Activated naive CD8-positive, alpha-beta T cell treated with anti-CD3 and anti-CD28 coated beads, Interleukin-2, amount 50 U/mL, for 16 hours (primary cell): ENCODE results near the gene MANSC1.
"Not testable (repeated sequence)": the region's sequence is repeated elsewhere in the genome, so short reads cannot be mapped to it uniquely, and the experiment has no call there.

Source experiments
- DNase-seq: peaks from one replicate; pipeline ENCODE4 v3.0.0-alpha.2; 2020; ENCODE audit warnings: low read depth, low spot score

Gene MANSC1

DNA sequence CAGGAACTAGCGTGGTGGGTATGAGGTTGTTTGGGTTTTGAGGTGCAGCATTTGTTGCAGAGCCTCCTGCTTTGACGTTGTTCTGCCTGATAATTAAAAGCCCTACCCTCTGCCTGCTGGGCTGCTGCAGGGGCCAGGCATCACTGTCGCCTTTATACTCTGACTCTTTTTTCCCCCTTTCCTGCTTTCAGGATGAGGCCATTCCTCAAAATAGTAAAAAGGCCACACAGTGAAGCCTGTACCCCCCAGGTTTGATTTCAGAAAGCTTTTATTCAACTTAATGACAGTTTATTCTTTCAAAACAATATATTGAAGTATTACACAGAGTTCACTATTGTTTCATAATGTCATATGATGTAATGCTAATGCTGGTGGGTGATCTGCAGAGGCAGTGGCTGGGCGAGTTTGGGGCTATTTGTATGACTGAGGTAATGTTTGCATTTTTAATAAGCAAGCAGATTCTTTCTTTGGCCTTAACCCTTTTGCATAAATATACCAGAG lies 15.9 kb upstream of the MANSC1 start:
- DNase-seq = no peak

DNA sequence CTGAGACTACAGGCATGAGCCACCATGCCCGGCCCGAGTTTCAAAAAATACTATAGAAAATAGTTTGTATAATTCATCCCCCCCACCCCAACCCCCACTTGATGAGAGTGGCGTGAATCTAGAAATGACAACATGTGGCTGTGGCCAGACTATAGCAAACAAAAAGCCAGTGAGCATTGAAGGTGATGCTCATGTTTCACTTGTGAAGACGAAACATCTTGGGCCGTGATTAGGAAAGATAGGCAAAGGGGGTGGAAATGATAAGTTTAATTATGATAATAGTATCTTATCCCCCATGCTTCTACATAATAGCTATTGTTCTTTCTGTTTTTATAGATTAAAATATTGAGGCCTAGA lies 15.4 kb upstream of the MANSC1 start:
- DNase-seq = no peak

DNA sequence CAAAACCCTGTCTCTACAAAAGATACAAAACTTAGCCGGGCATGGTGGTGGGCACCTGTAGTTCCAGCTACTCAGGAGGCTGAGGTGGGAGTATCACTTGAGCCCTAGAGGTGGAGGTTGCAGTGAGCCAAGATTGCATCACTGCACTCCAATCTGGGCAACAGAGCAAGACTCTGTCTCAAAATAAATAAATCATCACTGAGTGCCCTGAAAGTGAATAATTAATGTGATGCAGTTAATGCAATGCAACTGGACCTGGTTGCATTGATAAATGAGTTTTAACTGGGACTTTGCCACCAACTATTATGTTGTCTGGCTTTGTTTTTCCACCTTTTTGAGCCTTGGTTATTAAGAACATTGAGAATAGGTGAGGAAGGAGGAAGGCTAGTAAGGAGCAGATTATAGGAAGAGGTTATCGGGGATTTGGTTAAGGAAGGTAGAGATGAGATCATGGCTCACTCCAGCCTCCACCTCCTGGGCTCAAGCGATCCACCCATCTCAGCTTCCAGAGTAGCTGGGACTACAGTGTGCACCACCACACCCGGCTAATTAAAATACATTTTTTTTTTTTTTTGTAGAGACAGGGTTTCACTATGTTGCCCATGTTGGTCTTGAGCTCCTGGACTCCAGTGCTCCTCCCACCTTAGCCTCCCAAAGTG lies 14.9 kb upstream of the MANSC1 start:
- DNase-seq = no peak

DNA sequence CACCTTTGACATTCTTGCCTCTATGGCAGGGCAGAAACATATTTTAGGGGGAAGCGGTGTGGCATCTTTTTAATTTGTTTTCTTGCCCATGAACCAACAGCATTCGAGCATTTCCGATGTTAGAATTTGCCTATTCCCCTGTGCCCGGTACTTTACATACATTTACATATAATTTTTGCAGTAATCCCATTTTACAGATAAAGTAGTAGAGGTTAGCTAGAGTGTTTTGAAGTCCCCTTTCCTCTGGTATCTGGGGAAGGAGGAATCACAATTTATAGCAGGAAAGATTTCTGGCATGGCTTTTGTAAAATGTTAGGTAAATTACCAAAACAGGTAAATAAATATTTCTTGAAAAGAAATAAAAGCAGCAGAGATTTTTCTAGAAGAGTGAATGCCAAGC lies 8.5 kb upstream of the MANSC1 start:
- DNase-seq = no peak

DNA sequence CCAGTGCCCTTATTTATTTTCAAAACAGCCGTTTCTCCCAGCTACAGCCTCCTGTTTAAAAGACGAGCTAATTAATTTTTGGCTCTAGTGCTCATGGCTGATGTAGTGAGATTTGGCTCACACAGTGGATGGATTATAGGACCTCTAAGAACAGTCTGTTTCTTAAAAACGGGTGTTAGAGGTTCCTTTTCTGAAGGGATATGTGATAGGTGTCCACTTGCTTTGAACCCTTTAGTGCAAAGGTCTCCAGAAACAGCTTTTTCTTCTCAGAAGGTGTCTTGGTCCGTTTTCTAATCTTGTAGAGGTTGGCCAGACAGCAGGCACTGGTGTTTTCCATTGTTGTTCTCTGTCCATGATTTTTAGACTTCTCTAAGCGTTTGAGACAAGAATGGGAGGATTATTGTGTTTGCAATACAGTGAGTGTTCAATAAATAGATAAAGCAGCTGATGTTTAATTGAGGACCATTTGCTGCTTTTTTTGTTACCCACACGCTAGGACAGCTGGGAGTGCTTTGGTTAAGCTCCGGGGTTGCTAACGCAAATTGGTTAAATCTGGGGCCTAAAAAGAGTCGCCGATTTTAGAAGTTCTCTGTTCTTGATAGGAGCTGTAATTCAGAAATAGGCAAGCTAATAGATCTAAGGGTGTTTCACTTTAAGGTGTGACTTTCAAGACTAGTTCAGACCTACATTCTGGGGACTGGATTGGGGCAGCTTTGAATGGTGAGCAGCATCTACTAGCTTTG lies 7.8 kb upstream of the MANSC1 start:
- DNase-seq = no peak

DNA sequence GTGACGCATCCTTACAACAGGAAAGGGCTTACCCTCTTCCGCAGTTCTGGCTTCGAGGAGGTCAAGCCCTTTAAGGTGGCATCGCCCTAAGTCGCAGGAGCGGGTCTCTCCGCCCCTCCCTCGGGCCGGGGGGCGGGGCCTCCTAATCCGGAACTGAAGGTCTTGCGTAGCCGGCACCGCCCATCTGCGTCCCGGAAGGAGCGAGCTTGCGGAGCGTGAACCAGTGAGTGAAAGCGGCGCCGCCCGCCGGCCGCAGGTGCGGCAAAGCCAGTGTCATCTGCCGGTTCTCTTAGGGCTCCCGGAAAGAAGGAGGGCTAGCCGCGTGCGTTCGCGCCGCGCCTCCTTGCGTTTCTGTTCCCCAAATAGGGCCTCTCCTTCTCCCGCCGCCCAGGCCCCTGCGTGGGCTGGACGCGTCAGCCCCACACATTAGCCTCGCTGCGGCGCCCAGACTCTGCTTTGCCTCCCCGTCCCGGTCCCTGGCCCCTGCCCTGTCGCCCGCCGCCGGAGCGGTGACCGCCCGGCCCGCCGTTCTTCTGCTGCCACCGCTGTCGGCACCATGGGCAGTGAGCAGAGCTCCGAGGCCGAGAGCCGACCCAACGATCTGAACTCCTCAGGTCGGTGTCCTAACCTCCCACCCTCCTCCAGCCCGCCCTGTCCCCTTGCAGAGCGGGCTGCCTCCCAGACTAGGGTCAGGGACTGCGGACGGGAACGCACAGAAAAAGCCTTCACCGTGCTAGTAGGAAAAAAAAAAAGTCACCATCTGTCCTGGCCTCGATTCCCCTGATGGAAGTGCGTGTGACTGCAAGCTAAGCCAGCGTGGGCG lies 7.1 kb upstream of the MANSC1 start, which contains the start of gene BORCS5:
TSS of gene BORCS5 (plus strand) at position 183 of the 823 bp plus-strand sequence. CDS start at position 557, 374 bp downstream.
- DNase-seq = peak; percentile 93

DNA sequence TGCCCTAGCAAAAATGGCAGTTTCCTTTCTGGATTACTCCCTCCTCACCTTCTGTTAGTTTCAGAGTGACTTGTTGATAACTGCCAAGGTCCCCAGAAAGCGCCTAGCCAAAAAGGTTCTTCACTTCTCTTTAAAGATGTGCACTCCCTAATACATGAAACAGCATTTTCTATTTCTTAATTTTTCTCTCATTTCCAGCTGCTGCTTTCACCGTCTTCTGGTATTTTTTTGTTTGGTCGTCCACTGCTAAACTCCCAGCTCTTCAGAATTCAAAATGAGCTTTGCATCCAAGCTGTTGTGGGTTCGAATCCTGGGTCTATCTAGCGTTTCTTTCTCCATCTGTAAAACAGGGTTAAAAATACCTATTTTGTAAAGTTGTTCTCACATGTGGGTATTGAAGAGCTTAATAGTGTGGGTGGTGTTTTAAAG lies 6.4 kb upstream of the MANSC1 start:
- no peak for DNase-seq

DNA sequence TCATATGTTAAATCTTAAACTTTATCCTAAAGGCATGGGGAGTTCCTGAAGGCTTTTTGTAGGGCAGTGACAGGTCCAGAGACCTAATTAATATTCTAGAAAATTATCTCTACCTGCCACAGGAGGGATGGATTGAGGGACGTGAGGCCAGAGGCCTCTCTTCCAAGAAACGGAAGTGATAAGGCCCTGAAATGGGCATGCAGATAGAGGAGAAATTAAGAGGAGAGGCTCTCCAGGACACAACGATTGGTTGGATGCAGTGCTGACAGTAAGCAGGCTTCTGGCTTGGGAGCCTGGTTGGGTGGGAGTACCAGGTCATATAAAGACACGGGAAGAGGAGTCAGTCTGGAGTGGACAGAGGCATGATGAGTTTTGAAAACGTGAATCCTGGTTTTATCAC lies 3.8 kb upstream of the MANSC1 start:
- DNase-seq = no peak

DNA sequence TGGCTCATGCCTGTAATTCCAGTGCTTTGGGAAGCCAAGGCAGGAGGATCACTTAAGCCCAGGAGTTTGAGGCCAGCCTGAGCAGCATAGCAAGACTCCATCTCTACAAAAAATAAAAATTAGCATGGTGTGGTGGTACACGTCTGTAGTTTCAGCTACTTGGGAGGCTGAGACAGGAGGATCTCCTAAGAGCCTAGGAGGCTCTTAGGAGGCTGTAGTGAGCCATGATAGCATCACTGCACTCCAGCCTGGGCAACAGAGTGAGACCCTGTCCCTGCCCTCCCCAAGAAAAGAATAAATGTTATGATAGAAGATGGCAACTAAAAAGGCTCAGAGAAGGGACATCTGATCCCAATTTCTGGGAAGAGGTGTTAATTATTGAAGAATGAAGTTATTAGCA lies 3.2 kb upstream of the MANSC1 start:
- no peak for DNase-seq

DNA sequence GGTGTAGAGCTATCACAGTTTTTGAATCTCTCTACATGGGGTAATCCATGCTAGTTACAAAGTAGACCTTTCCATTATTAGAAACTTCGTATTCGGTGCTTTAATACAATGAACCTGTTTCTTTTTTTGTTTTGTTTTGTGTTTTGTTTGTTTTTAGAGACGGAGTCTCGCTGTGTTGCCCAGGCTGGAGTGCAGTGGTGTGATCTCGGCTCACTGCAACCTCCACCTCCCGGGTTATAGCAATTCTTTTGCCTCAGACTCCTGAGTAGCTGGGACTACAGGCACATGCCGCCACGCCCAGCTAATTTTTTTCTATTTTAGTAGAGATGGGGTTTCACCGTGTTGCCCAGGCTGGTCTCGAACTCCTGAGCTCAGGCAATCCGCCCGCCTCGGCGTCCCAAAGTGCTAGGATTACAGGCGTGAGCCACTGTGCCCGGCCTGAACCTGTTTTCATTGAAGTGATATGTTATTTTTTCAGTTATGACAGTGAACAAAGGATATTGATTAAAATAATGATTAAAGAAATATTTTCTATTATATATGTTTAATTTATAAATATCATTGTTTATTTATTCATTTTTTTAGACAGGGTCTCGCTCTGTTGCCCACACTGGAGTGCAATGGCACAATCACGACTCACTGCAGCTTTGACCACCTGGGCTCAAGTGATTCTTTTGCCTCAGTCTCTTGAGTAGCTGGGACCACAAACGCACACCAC lies 1.6 kb upstream of the MANSC1 start:
- DNase-seq = not testable (repeated sequence)

DNA sequence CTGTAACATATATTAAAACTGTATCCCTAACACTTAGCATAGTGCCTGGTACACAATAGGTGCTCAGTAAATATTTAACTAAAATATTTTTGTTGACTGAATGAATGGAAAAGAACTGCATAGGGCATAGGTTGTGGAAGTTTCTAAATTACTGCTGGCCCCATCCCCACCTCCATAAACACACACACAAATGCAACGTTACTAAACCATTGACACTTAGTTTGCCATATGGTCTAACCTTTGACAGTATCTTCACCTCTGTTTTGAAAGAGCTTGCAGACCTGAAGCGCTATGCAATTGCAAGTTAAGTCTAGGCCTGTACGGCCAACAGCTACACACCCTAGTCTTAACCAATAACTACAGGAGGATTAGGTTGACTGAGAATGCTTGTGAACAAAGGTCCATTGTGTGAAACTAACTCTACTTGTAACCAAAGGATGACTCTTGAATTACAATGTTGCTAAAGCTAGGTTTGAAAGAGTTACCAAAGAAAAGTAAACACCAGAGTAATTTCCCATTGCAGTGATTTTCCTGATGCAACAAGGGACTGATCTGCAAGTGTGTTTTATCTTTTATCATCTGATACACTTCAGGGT lies 924 bp upstream of the MANSC1 start:
- DNase-seq = no peak

DNA sequence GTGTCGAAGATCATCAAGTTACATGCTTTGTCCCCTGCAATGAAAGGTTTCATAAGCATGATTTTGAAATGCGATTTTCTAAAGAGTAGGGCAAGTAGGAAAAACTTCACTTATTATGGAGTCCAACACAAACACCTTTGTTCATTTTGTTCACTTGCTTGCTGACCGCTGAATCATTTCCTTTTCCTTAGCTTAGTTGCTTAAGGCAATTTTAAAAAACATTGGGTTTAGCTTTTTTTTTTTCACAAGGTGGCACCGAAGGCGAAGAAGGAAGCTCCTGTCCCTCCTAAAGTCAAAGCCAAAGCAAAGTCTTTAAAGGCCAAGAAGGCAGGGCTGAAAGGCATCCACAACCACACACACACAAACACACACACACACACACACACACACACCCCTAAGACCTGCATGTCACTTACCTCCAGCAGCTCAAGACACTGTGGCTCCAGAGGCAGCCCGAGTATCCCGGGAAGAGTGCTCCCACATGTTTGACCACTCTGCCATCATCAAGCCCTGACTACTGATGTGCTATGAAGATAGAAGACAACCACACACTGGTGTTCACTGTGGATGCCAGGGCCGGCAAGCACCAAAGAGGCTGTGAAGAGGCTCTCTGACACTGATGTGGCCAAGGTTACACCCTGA lies 11.4 kb downstream of the MANSC1 start:
- DNase-seq = no peak

DNA sequence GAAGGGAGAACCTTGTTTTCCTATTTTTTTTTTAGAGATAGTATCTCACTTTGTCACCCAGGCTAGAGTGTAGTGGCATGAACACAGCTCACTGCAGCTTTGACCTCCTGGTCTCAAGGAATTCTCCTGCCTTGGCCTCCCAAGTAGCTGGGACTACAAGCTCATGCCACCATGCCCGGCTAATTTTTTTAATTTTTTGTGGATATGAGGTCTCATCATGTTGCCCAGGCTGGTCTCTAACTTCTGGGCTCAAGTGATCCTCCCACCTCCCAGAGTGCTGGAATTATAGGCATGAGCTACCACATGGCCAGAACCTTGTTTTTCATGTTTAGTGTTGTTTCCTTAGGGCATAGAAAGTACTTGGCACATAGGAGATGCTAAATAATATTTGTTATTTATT lies 13.5 kb downstream of the MANSC1 start:
- DNase-seq = no peak

DNA sequence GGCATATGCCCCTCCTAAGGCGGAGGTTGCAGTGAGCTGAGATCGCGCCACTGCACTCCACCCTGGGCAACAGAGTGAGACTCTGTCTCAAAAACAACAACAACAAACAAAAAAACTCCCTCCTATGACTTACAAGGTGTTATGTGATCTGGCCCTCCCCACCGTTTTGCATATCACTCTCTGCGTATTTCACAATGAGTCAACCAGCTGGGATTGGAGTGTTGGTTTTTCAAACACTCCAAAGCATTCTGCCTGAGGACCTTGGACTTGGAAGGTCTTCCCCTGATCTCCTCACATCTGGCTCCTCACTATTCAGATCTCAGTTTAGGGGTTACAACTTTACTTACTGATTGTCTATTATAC lies 14.0 kb downstream of the MANSC1 start:
- no peak for DNase-seq

DNA sequence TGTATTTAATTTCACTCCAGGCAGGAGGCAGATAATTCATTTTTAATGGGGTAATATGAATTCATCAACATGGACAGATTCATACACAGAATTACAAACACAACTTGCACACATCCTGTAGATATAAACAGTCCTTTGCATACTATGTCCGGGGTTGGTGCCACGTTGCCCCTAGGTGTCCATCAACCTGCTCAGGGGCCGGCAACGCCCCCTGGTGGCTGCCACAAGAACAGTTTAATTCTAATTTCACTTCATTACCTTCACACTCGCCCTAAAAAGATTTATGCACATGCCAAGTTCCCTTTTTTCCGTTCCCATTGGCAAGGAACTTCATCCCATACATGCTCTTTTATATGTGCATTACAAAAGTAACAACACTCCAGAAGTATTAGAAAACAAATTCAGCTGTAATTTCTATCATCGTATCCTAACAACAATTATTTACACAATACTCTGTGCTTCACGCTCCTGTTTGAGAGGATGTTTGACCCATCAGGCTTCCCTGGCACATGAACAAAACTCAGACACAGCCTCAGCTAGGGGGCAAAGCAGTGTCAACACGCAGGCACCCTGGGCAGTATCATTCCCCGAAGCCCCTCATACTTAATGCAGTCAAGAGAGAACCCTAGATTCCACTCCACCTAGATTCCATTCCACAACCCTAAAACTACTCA lies 15.5 kb downstream of the MANSC1 start:
- DNase-seq = peak; percentile 23

DNA sequence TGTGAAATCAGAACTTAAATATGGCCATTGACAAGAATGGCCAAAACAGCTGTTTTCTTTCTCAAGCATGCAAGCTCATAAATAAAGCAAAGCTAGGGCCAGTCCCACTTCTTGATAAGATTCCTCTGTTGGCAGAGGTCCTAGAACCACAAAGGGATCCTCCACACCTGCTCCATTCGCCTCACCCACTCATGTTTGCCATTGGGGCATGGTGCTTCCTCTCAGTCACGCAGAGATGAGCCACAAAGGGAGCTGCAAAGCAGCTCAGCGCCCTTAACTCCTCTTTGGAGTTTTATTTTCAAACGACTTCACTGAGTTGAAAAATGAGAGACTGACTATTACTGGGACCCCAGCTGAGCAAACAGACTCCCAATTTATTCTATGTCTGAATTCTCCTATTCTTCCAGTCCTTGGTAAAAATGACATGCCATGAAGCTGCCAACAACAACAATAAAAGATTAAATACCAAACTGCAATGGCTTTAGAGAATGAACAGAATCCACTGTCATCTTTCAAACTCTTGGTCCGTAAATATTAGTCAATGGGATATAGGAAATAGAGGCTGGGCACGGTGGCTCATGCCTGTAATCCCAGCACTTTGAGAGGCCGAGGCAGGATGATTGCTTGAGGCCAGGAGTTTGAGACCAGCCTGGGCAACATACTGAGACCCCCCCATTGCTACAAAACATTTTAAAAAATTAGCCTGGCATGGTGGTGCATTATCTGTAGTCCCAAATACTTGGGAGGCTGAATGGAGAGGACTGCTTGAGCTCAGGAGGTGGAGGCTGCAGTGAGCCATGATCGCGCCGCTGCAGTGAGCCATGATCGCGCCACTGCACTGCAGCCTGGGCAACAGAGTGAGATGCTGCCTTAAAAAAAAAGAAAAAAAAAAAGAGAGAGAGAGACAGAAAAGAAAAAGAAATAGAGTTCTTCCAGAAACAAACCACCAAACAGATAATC lies 16.4 kb downstream of the MANSC1 start:
- DNase-seq = no peak

DNA sequence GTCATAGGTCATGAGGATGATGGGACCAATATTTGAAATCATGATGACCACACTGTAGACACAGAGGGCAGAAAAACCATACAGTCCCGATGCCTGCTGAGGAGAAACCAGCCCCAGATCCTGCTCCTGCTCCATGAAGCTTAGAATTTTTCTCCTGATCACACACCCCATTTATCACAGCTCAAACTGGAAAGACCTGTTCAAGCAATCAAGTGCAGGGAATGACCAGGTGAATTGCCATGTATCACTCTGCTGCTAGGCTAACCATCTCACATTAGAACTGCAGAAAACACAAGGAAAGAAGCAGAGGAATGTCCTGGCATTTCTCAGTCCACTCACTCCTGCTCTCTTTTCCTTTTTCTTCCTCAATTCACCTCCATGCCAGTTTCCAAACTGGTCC lies 18.1 kb downstream of the MANSC1 start:
- DNase-seq = no peak

DNA sequence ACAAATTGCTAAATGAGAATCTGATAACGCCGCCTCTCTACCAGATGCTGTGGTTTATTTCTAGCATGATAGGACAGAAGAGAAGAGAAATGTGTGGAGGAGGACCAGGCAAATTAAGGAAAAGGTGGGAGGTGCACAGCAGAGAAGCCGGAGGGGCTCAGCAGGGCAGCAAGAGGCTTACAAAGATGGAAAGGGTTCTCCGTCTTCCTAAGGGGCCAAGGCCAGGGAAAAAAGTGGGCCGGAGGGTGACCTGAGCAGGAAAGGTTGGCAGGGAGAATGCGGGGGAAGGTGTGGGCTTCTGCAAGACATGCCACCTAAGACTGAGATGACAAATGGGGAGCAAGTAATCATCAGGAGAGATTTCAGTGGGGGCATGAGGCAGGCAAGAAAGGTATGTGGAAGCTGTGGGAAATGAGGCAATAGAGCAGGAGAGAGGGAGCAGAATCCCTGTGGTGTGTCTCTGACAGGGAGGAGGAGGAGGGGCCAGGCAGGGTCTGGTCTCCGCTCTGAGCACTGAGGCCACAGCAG lies 18.7 kb downstream of the MANSC1 start:
- no peak for DNase-seq

DNA sequence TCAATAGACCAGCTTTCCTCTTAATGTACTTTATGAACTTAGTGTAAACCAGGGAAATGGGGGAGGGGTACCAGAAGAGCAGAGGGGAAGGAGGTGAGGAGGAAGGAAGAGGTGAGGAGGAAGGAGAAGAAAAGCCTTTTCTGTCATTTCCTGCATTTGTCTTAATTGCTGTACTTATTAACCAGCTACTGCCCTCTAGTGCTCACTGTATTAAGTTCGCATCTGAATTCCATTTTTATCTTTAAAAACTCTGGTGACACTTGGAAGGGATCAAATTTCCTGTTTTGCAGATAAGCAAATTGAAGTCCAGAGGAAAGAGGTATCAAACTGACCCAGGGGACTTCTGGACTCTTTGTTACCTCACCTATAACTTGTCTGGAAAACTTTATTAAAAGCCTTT lies 22.2 kb downstream of the MANSC1 start:
- no peak for DNase-seq
